ENCODE data around the gene ADAMTS7. TPM values are rescaled to one million over a fixed set of nuclear protein-coding genes. Genes with fewer than 3 reads are reported as not detected.

Gene ADAMTS7
- total and polyA plus RNA-seq, 2 donors (not counting 1 experiment from before 2014, with no cell fraction given): 7.9 TPM

- peaks cover 4% of the 10 kb centered on the region for H3K27me3 ChIP-seq (ENCODE audit: control insufficient read depth, insufficient read depth, low read length)
- H3K79me2 ChIP-seq (ENCODE audit: control insufficient read depth, insufficient read depth, low read length): no peaks in the 10 kb centered on the region
- H4K20me1 ChIP-seq (ENCODE audit: control insufficient read depth, extremely low read depth, insufficient read depth, low read length): no peaks in the 10 kb centered on the region
- no peak for TF ChIP-seq EZH2 (IDR thresholded peaks at IDR 0.05; ENCODE audit: low read length, missing control alignments)
- no peak for TF ChIP-seq CTCF (conservative IDR thresholded peaks at IDR 0.05 in 1 of 2, IDR thresholded peaks at IDR 0.05 in 1 of 2; ENCODE audit: low read depth in 1 of 2, low read length in 2 of 2)
- no peak overlapping the region for H3K27ac ChIP-seq (ENCODE audit: insufficient read depth, low read length)
- H3K9me3 ChIP-seq (ENCODE audit: control insufficient read depth, insufficient read depth, low read depth, low read length): no peaks in the 10 kb centered on the region
- no peaks in the 10 kb centered on the region for H3K4me1 ChIP-seq (ENCODE audit: control insufficient read depth, extremely low read depth, insufficient read depth, low read length)
- H3K4me2 ChIP-seq (ENCODE audit: extremely low read depth, insufficient read depth, low read length): no peak overlapping the region
- H3K36me3 ChIP-seq (ENCODE audit: control insufficient read depth, insufficient read depth, low read length): no peaks in the 10 kb centered on the region
- DNase-seq (ENCODE audit: low read depth in 2 of 2): no peak
- H2AFZ ChIP-seq (ENCODE audit: low read length): no peak overlapping the region
- H3K4me3 ChIP-seq (replicated peaks in 1 of 4; ENCODE audit: control extremely low read depth in 1 of 4, insufficient read depth in 1 of 4, low read depth in 3 of 4, low read length in 4 of 4): no peak overlapping the region
- no peak overlapping the region for H3K9ac ChIP-seq (ENCODE audit: insufficient read depth, low read length)
These were observed 98.3 kb downstream of the ADAMTS7 start for GRCh38 chr15:78712797-78713515.

- H4K20me1 ChIP-seq (ENCODE audit: control insufficient read depth, extremely low read depth, insufficient read depth, low read length): no peaks in the 10 kb centered on the region
- H2AFZ ChIP-seq (ENCODE audit: low read length): no peak overlapping the region
- H3K9ac ChIP-seq (ENCODE audit: insufficient read depth, low read length): no peak overlapping the region
- no peak for DNase-seq (ENCODE audit: low read depth in 2 of 2)
- H3K4me3 ChIP-seq (replicated peaks in 1 of 4; ENCODE audit: control extremely low read depth in 1 of 4, insufficient read depth in 1 of 4, low read depth in 3 of 4, low read length in 4 of 4): no peak overlapping the region
- H3K36me3 ChIP-seq (ENCODE audit: control insufficient read depth, insufficient read depth, low read length): no peaks in the 10 kb centered on the region
- H3K4me2 ChIP-seq (ENCODE audit: extremely low read depth, insufficient read depth, low read length): no peak overlapping the region
- H3K9me3 ChIP-seq (ENCODE audit: control insufficient read depth, insufficient read depth, low read depth, low read length): no peaks in the 10 kb centered on the region
- H3K27ac ChIP-seq (ENCODE audit: insufficient read depth, low read length): no peak overlapping the region
- peaks cover 4% of the 10 kb centered on the region for H3K27me3 ChIP-seq (ENCODE audit: control insufficient read depth, insufficient read depth, low read length)
- no peak for TF ChIP-seq CTCF (conservative IDR thresholded peaks at IDR 0.05 in 1 of 2, IDR thresholded peaks at IDR 0.05 in 1 of 2; ENCODE audit: low read depth in 1 of 2, low read length in 2 of 2)
- TF ChIP-seq EZH2 (IDR thresholded peaks at IDR 0.05; ENCODE audit: low read length, missing control alignments): no peak
- H3K79me2 ChIP-seq (ENCODE audit: control insufficient read depth, insufficient read depth, low read length): no peaks in the 10 kb centered on the region
- H3K4me1 ChIP-seq (ENCODE audit: control insufficient read depth, extremely low read depth, insufficient read depth, low read length): no peaks in the 10 kb centered on the region
These were observed 99.6 kb downstream of the ADAMTS7 start for GRCh38 chr15:78711638-78712037.

- Histone ChIP-seq H3K9me3 (ENCODE audit: control insufficient read depth, insufficient read depth, low read depth, low read length) (no peaks in the 10 kb centered on the region), H3K4me3 (replicated peaks in 1 of 4; ENCODE audit: control extremely low read depth in 1 of 4, insufficient read depth in 1 of 4, low read depth in 3 of 4, low read length in 4 of 4) (peak overlapping the region in 1 of 4 experiments; percentile 38), H3K9ac (ENCODE audit: insufficient read depth, low read length) (no peak overlapping the region), H3K4me2 (ENCODE audit: extremely low read depth, insufficient read depth, low read length) (no peak overlapping the region), H3K27me3 (ENCODE audit: control insufficient read depth, insufficient read depth, low read length) (peaks cover 4% of the 10 kb centered on the region), H3K4me1 (ENCODE audit: control insufficient read depth, extremely low read depth, insufficient read depth, low read length) (no peaks in the 10 kb centered on the region), H2AFZ (ENCODE audit: low read length) (no peak overlapping the region), H3K36me3 (ENCODE audit: control insufficient read depth, insufficient read depth, low read length) (no peaks in the 10 kb centered on the region), H3K79me2 (ENCODE audit: control insufficient read depth, insufficient read depth, low read length) (no peaks in the 10 kb centered on the region), H4K20me1 (ENCODE audit: control insufficient read depth, extremely low read depth, insufficient read depth, low read length) (no peaks in the 10 kb centered on the region), H3K27ac (ENCODE audit: insufficient read depth, low read length) (no peak overlapping the region)
- DNase-seq (ENCODE audit: low read depth in 2 of 2): peak in 1 of 2 donors; percentile 26
- no peak for TF ChIP-seq EZH2 (IDR thresholded peaks at IDR 0.05; ENCODE audit: low read length, missing control alignments)
- TF ChIP-seq CTCF (conservative IDR thresholded peaks at IDR 0.05 in 1 of 2, IDR thresholded peaks at IDR 0.05 in 1 of 2; ENCODE audit: low read depth in 1 of 2, low read length in 2 of 2): peak; percentile 80 to 83
These were observed 101.9 kb downstream of the ADAMTS7 start for GRCh38 chr15:78709263-78709882.

Data from fibroblast of lung (primary cell).